Measurements from ENCODE around the gene LOXHD1.

DNA sequence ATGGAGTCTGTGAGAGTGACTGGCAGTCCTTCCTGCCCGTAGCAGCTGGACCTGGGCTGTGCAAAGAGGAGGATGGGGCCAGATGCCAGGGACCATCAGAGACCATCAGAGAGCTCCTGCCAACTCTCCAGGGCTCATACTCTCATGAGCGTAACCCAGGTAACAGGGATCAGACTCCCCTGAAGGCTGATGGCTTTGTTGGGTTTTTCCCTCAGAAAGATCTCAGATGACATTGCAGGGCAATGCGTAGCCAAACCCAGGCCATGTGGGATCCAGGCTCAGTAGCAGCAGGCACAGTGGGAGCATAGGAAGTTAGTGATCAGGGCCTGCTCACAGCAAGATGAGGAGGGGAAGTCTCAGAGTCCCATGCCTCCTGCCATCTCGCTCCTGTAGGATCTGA lies 218.0 kb downstream of the LOXHD1 start:
- no peak for TF ChIP-seq POLR2A (IDR thresholded peaks at IDR 0.05)
- TF ChIP-seq, protein P1, sequence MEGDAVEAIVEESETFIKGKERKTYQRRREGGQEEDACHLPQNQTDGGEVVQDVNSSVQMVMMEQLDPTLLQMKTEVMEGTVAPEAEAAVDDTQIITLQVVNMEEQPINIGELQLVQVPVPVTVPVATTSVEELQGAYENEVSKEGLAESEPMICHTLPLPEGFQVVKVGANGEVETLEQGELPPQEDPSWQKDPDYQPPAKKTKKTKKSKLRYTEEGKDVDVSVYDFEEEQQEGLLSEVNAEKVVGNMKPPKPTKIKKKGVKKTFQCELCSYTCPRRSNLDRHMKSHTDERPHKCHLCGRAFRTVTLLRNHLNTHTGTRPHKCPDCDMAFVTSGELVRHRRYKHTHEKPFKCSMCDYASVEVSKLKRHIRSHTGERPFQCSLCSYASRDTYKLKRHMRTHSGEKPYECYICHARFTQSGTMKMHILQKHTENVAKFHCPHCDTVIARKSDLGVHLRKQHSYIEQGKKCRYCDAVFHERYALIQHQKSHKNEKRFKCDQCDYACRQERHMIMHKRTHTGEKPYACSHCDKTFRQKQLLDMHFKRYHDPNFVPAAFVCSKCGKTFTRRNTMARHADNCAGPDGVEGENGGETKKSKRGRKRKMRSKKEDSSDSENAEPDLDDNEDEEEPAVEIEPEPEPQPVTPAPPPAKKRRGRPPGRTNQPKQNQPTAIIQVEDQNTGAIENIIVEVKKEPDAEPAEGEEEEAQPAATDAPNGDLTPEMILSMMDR (IDR thresholded peaks at IDR 0.05) = no peak

Data from testis (tissue), 2 donors.